Measurements from ENCODE around the gene ENTHD1. TPM values are rescaled to one million over a fixed set of nuclear protein-coding genes. Genes with fewer than 3 reads are reported as not detected.

ENTHD1 gene
- polyA plus RNA-seq, 1 experiment = not detected

DNA sequence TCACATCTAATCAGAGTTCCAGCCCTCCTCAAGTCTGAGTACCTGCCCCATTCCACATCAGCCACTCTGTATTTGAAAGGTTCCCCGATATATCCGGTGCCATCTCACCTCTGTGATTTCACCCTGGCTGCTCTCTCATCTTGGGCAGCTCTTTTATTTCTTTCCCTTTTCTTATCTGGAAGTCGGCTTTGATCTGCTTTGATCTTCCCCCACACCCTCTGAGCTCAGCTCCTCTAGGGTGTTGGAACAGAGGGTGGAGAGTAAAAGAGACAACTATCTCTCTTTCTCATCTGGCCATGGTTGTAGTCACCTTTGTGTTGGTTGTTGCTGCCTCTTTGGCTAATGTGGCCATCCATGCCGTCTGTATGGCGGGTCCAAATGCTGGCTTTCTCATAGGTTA is 108.3 kb downstream of the ENTHD1 start:
- no peak for DNase-seq (ENCODE audit: low read depth, low spot score)
- Histone ChIP-seq H3K9me3 (ENCODE audit: control insufficient read depth, insufficient read depth, low read length) (no peaks in the 10 kb centered on the region), H3K27ac (ENCODE audit: low read depth, low read length) (no peak overlapping the region), H3K27me3 (ENCODE audit: control insufficient read depth, insufficient read depth, low read length) (peaks cover 21% of the 10 kb centered on the region), H3K4me3 (ENCODE audit: low read depth, low read length) (no peak overlapping the region)
- TF ChIP-seq, protein P1, sequence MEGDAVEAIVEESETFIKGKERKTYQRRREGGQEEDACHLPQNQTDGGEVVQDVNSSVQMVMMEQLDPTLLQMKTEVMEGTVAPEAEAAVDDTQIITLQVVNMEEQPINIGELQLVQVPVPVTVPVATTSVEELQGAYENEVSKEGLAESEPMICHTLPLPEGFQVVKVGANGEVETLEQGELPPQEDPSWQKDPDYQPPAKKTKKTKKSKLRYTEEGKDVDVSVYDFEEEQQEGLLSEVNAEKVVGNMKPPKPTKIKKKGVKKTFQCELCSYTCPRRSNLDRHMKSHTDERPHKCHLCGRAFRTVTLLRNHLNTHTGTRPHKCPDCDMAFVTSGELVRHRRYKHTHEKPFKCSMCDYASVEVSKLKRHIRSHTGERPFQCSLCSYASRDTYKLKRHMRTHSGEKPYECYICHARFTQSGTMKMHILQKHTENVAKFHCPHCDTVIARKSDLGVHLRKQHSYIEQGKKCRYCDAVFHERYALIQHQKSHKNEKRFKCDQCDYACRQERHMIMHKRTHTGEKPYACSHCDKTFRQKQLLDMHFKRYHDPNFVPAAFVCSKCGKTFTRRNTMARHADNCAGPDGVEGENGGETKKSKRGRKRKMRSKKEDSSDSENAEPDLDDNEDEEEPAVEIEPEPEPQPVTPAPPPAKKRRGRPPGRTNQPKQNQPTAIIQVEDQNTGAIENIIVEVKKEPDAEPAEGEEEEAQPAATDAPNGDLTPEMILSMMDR (IDR thresholded peaks at IDR 0.05; ENCODE audit: low read depth, low read length) = no peak
- ChIA-PET POLR2A (no interaction called here), CTCF (no interaction called here)

DNA sequence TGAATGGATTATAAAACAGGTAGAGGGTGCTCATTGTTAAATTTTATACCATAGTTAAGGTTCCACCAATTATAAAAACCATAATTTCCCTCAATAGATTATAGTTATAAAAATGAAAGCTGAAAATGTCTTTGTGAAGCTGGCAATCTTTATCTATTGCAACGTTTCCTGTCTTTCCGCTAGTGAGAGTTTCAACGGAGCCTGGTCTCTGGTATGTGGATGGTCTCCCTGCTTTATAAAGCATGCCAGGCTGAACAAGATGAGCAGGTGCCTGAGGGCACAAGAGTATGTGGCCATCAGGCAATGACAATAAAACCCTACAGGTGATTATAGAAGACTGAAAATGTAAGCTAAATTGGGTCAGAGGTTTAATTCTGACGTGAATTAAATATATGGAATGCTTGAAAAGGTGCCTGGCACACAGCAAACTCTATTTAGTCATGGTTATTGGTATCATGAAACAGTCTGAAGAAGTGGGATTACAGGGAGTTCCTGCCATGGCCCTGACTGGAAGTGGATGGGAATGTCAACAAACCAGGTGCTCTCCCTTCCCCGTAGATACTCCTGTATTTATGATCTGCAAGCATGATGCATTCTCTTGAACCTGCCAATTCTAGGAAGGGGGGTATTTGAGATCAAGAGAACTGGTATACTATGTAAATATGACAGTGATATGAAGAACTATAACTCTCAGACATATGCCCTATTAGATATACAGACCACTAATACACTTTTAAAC is 115.7 kb downstream of the ENTHD1 start:
- ChIA-PET POLR2A (no interaction called here), CTCF (no interaction called here)
- Histone ChIP-seq H3K27me3 (ENCODE audit: control insufficient read depth, insufficient read depth, low read length) (peaks cover 27% of the 10 kb centered on the region), H3K9me3 (ENCODE audit: control insufficient read depth, insufficient read depth, low read length) (no peaks in the 10 kb centered on the region), H3K4me3 (ENCODE audit: low read depth, low read length) (no peak overlapping the region), H3K27ac (ENCODE audit: low read depth, low read length) (no peak overlapping the region)
- DNase-seq (ENCODE audit: low read depth, low spot score) = no peak
- TF ChIP-seq, protein P1 (IDR thresholded peaks at IDR 0.05; ENCODE audit: low read depth, low read length) = no peak

DNA sequence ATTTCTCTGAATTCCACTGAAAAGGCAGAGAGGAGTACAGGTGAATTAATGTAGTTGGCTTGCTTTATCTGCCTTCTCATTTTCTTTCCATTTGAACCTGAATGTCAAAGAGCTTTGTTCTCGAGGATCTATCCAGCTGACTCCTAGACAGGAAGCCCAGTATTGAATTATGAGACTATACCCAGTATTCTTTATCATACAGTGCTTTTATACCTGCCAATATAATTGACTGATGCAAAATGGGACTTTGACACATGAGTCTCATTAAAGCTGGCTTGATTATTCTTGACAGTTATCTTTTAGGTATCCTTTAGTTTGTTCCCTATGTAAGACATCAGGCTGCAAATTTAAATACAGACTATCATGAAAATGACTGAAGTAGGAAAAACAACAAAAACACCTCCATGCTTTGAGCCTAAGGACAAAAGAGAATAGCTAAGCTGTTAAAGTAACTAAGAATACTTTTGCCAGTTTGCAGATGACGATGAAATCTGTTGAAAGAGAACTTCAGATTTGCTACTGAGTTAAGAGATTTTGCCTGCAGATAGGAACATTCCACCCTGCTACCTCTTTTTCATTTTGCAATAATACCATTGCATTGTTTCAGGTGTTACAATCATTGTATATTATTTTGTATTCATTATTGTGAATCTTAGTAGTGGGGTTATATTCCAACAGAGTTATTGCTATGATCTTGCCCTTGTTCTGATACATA is 117.1 kb downstream of the ENTHD1 start:
- no peak overlapping the region for H3K27ac ChIP-seq (ENCODE audit: low read depth, low read length)
- POLR2A ChIA-PET = no interaction called here
- DNase-seq (ENCODE audit: low read depth, low spot score) = no peak
- peaks cover 28% of the 10 kb centered on the region for H3K27me3 ChIP-seq (ENCODE audit: control insufficient read depth, insufficient read depth, low read length)
- CTCF ChIA-PET = no interaction called here
- no peaks in the 10 kb centered on the region for H3K9me3 ChIP-seq (ENCODE audit: control insufficient read depth, insufficient read depth, low read length)
- H3K4me3 ChIP-seq (ENCODE audit: low read depth, low read length) = no peak overlapping the region
- TF ChIP-seq, protein P1 (IDR thresholded peaks at IDR 0.05; ENCODE audit: low read depth, low read length) = no peak

DNA sequence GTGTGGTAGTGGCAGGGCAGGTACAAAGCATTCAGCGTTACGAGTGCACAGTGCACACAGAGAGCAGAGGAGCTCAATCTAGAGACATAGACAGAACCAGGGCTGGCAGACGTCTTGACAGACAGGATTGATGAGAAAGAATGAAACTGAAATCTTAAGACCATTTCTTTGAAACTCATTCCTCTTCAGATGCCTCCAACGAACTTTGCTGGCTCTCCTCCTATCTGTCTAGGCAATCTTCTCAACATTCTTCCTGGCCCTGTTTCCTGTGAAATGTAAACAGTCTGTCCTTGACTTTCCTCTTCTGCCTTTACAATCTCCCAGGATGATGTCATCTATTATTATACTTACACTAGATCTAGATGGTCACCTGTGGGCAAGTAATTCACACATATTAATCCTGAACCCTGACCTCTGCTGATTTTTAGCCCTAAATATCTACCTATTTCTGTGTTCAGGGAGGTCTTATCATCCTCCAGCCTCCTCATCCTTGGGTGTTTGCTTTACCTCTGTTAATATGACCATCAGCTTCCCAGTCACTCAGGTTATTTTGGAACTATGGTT is 119.5 kb downstream of the ENTHD1 start:
- ChIA-PET CTCF (interaction anchor here (1.1 kb wide), 1 partner anchor 239 kb away, joined by 3 read pairs; no protein-coding TSS in a partner anchor), POLR2A (no interaction called here)
- Histone ChIP-seq H3K27me3 (ENCODE audit: control insufficient read depth, insufficient read depth, low read length) (peaks cover 34% of the 10 kb centered on the region), H3K27ac (ENCODE audit: low read depth, low read length) (no peak overlapping the region), H3K9me3 (ENCODE audit: control insufficient read depth, insufficient read depth, low read length) (no peaks in the 10 kb centered on the region), H3K4me3 (ENCODE audit: low read depth, low read length) (no peak overlapping the region)
- DNase-seq (ENCODE audit: low read depth, low spot score) = no peak
- TF ChIP-seq, protein P1 (IDR thresholded peaks at IDR 0.05; ENCODE audit: low read depth, low read length) = no peak

DNA sequence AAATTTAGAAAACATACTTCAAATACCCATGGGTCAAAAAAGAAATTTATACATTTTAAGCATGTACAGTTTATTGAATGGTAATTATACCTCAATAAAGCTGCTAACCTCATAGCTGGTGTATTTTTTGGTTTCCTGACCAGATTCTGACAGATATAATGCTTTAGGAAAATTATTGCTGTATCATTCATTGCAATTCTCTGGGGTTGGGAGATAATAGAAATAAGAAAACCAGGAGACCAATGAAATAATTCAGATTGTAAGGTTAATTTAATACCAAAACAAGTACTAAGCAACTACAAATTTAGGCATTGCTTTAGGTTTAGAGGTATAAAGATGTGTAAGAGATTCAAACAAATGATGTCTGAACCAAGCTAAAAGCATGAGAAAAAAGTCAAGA is 120.1 kb downstream of the ENTHD1 start:
- ChIA-PET POLR2A (no interaction called here), CTCF (interaction anchor here (0.6 to 1.1 kb wide), 2 partner anchors 238 to 970 kb away, joined by 3 to 6 read pairs; no protein-coding TSS in a partner anchor)
- no peak overlapping the region for H3K4me3 ChIP-seq (ENCODE audit: low read depth, low read length)
- DNase-seq (ENCODE audit: low read depth, low spot score) = no peak
- TF ChIP-seq, protein P1 (IDR thresholded peaks at IDR 0.05; ENCODE audit: low read depth, low read length) = no peak
- H3K27ac ChIP-seq (ENCODE audit: low read depth, low read length) = no peak overlapping the region
- H3K9me3 ChIP-seq (ENCODE audit: control insufficient read depth, insufficient read depth, low read length) = no peaks in the 10 kb centered on the region
- peaks cover 34% of the 10 kb centered on the region for H3K27me3 ChIP-seq (ENCODE audit: control insufficient read depth, insufficient read depth, low read length)

Measured in AG04450 (cell line).